Renal cortical epithelial cell (primary cell): ENCODE data around the gene C10orf90. TPM values are rescaled to one million over a fixed set of nuclear protein-coding genes. Genes with fewer than 3 reads are reported as not detected.

Source experiments
- DNase-seq: peaks from one replicate; pipeline ENCODE4 v3.0.0-alpha.2; 2011; ENCODE audit warnings: low read depth
- total RNA-seq: library from RNA; depleted of rRNA; stranded (reverse); fragments of >200 nt; gene quantifications from 2 replicates; pipeline ENCODE4 v1.2.3, GENCODE V29; 2014

C10orf90 gene
- total RNA-seq, 1 donor from 2014 or later: not detected

DNA sequence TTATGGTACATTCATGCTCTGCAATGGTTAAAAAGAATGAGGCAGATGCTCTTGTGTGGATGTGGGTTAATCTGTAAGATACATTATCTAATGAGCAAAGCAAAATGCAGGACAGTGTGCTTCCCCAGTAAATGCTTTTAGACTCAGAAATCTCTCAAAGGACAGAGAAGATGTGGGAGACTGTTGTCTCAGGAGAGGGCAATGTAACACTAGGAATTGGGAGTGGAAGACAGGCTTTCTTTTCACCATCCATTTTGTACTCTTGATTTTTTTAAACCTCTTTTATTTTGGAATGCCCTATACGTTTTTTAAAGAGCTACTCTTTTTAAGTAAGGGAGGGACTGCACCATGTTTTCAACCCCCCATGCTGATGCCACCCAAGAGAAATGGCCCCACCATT lies 204.7 kb downstream of the C10orf90 start:
- no peak for DNase-seq

DNA sequence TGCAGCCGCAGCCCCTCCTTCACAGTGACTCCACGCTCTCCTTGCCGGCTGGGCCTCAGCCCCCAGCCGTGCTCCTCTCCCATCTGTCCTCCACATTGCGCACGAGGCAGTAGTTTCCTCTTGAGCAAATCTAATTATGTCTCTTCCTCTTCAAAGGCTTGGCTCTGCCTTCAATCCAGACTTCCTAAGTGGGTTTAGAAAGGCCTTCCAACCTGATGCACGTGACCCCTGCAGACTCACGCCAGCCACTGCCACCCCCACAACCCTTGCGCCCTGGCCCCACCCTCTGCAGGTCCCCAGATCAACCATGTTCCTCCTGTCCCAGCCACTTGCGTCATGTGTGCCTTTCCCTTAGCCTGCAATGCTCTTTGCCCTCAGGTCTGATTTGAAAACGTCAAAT lies 207.2 kb downstream of the C10orf90 start:
- no peak for DNase-seq

DNA sequence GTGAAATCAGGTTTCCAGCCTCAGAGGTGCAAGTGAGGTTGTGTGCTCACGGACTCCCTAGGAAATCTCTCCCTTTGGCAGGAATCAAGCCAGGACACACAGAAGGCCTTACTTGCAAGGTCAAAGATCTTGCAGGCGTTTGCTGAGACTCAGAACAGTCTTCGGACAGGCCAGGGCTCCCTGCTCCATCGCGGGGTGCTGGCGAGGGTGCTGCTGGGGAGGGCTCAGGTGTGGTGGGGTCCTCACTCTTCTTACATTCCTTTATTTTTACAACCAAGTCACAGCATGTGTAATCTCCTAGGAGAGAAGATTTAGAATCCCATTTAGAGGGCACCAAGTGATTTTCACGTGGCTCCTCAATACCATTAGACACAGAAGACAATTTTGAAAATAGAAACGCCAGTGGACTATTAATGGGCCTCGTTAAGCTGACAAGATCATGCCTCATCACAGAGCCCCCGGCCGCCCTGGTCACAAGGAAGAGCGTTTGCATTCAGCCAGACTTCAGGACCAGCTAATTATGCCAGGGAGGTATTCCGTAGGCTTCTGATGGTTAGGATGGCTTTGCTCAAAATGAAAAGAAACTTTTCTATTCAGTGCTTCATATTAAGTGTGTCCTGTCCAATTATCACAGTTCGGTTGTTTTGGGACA lies 209.1 kb downstream of the C10orf90 start:
- no peak for DNase-seq

DNA sequence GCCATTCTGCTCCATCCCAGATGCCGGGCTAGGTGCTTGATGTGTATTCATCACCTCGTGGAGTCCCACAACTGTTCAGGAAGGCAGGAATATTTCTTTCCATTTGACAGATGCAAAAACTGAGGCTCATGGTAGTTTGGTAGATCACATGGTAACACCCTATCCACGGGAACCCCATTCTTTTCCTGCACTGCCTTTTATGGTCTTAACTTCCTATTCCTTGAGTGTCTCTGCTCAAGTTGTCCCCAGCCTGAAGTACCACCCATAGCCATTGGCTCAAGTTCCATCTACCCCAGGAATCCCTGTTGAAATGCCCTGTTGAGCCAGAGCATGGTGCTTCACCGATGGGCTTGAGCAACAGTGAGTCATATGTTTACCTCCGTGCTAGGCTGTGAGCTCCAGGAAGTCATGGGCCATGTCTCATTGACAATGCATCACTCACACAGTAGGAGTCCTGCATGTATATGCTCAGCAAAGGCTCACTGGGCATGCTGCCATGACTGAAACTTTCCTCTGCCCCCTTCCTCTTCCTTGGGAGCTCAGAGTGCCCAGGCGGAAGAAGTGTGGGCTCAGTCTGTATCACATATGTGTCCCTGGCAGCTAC lies 210.5 kb downstream of the C10orf90 start:
- DNase-seq: peak; percentile 100

DNA sequence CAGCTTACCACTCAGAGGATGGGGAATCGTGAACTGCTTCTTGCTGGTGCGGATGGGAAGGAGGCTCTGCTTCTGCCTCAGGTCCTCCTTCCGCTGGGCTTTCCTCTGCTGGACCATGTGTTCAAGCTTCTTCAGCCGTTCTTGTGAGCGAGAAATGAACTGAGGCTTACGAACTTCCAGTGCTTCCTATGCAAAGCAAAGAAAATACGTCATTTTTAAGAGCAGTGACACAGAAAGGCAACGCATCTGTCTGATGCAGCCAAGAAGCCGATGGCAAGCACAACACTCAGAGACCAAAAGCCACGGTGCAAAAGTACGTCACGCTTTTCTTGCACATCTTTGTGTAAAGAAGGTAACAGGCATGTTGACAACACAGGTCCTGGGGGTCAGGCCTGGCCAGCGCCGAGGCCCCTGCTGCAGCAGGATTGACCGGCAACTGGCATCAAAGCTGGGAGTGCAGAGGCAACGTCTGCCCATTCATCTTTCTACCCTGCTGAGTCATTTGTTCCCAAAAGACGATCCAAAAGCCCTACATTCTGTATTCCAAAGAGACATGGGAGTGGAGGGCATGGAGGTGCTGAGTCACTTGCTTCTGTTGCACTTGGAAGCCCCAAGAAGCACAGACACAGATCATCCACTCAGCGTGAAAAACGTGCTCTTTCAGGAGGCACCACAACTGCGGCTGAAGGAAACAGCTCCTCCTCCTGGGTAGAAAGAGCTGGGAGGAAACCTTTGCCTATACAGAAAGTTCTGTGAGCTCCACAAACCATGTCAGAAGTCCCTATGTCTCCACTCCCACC lies 211.3 kb downstream of the C10orf90 start:
- DNase-seq: peak; percentile 86

DNA sequence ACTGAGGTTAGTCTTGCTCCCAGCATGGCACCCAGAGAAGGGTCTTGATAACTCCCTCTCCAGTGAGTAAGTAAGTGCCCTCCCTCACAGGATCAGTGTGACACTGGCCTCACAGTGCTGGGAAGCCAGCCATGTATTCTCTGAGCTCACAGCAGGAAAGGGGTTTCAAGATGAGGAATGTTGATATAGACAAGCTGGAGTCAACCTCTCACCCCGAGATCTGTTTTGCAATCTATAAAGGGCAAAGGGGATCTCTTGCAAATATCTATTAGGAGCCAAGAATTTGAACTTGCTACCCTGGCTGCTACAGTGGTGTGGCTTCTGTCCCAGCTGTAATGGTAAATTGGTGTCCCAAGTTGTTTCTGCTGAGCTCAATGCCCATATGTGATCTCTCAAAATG lies 212.0 kb downstream of the C10orf90 start:
- DNase-seq: peak; percentile 45

DNA sequence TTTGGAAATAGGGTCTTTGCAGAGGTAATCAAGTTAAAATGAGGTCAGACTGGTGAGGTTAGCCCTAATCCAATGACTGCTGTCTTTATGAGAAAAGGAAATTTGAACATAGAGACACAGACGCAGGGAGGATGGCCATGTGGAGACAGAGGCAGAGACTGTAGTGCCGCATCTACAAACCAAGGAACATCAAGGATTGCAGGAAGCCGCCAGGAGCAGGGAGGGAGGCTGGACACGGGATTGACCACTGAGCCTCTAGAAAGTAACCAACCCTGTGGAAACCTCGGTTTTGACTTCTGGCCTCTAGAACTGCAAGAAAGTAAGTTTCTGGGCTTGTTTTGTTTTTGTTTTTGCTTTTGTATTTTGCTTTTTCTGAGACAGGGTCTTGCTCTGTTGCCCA lies 213.9 kb downstream of the C10orf90 start:
- DNase-seq: no peak

DNA sequence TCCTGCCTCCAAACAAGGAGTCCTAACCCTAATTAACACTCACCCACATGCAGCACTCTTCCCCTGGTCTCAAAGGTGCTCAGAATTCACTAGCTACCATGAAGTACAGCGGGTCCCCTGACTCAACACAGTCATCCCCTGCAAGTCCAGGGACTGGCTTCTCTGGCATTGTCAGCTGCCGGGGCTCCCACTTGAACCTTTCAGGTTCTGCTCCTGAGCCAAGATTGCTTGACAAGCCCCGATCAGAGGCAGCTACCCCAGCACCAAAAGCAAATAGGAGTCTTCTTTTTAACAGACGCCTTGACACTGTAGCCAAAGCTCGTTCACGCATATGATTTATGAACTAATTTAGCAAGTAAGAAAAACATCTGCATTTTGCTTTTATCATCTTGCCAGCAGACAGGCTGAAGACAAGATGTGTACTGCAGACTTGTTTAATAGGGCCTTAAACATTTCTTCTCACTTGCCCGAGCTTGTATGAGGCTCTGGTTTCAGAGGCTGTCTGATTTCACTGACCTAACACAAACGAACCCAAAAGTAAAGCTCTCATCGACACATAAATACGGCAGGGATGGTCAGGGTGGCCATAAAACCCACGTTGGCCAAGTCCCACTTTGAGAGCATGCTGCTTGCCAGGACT lies 214.6 kb downstream of the C10orf90 start:
- no peak for DNase-seq

DNA sequence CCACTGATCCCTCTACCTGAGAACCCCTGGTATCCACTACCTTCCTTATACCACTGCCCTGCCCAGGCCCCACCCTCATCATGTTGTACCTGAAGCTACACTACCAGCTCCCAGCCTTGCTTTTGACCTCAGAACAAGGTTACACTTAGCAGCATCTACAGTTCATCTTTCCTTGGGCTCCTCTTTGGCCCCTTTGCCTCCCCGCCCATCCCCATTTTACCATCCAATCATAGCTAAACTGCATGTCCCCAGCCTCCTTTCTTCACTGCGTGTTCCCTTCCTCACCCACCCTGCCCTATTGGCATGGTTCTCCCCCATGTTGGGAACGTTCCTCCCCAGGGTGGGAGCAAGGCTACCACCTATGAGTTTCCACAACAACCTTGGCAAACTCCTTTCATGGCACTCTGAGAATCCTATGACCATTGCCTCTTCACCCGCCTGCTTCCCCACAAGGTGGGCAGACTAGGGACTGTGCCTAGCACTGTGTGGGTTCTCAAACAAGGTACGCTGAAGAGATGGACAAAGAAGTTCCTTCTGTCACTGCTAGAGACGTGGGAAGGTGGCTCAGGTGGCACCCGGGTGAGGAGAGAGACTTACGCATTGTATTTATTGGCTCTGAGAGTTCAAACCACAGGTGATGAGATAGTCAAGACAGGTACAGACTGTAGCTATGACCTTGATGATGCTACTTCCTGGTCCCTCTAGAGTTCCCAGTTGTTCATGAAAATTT lies 215.3 kb downstream of the C10orf90 start:
- DNase-seq: no peak

DNA sequence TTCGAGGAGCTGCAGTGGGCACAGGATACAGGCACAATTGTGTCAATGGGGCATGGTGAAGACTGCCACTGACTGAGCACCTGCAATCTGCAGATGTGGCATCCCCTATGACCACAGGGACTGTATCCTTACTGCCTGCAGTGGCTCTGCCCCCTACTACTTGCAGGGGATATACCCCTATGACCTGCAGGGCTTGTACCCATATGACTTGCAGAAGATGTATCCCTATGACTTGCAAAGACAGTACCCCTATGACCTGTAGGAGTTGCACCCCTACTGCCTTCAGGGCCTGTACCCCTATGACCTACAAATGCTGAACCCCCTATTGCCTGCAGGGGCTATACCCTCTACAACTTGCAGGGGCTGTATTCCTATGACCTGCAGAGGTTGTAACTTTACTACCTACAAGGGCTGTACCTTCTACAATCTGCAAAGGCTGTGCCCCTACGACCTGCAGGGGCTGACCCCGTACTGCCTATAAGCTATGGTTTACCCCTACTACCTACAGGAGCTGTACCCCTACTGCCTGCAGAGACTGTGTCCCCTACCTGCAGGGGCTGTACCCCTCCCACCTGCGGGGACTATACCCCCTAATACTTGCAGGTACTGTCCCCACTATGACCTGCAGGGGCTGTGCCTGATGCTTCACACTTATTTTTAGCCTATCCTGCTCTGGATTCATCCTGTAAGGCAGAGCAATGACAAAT lies 216.3 kb downstream of the C10orf90 start:
- no peak for DNase-seq

DNA sequence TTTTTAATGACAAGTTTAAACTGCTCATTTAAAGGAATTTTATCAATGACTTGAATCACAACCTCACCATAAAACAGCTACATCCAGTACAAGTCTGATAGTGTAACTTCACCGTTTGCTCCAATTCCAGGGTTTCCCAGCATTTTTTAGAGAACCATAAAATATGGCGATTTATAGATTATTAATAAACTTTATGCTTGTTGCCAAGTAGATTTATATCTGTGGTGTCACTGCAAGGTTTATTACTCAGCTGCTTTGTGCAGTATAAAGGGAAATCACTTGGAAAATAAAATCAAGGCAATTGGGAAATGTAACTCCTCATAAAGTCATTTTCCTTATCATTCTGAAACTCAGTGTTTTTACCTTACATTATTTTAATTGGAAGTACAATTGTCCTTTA lies 218.2 kb downstream of the C10orf90 start:
- no peak for DNase-seq

DNA sequence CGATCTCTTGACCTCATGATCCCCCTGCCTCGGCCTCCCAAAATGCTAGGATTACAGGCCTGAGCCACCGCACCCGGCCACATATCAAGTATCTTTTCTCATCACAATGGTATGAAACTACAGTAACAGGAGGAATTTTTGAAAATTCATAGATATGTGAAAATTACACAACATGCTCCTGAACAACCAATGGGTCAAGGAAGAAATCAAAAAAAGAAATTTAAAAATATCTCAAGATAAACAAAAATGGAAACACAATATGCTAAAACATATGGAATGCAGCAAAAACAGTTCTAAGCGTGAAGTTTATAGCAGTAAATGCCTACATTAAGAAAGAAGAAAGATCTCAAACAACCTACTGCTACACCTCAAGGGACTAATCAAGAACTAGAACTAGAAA lies 222.4 kb downstream of the C10orf90 start:
- DNase-seq: no peak

DNA sequence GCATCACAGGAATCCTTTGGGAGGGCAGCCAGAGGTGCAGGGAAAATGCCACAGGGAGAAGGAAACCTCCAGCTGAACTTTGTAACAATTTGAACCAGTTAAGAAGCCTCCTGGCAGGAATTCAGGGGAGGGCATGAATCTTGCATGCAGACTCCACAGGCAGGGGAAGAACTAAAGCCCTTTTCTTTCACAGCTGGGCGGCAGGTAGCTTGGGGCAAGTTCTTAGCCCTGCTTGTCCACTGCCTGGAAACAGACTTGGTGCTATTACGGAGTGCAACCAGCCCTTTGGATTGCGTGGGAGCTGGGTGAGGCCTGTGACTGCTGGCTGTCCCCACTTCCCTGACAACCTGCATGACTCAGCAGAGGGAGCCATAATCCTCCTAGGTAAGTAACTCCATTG lies 230.6 kb downstream of the C10orf90 start:
- DNase-seq: peak; percentile 59

DNA sequence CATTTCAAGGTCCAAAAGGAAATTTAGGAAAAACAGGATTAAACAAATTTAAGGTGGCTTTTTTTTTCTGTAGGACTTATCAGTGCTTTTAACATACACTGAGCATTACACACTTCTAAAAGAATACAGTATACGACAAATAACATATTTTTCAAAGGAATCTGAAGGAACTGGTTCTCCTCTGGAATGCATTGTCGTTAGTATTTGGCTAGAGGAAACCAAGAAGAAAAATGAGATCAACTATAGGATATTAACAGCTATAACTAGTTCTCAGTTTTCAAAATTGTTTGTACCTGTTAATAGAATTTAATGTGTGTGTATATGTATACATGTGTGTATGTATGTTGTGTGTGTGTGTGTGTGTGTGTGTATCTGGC lies 232.1 kb downstream of the C10orf90 start:
- DNase-seq: no peak

DNA sequence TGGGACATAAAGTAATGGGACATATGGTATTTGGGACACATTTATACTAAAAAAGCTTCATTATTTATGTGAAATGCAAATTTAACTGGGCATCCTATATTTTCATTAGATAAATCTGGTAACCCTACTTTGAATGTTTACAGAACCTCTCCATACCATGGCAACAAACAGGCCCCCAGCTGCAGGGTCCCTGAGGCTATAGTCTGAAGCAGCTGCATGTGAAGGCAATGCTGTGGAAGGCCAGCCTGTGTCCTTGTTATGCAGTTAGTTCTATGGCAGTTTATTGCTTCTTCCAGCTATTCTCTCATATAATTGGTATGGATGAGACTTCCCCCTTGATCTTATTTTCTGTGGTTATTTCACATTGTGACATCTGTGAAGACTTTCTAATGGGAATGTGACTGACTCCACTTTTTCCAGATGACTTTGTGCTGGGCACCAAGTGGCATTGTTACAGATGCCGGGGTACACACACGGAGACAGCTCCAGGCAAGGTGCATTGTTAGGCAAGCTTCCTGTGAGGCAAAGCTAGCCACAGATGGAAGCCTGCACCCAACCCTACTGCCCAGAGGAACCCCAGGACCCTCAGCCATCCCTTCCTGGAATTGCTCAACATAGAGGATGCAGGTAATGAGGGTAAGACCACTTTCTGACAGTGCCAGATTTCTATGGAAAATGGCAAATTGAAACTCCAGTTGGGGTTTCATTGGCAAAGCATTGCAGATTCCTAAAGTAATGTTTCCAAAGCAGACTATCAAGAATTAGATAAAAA lies 232.7 kb downstream of the C10orf90 start:
- DNase-seq: no peak

DNA sequence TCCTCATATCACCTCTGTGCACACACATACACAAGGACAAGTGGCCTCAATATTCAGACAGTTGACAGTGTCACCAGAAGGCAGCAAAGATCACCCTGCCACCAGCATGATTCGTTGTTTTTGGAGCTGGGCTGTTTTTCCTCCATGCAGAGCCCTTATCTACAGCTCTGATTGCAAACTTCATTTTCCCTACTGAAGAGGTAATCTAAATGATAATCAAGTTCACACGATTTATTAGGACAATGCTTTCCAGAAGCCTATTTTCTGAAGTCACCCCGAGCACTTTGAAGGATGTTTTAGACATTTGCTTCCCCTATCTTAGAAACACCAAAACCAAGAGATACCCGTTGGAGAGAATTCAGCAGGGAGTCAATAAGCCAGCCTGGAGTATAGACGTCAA lies 236.3 kb downstream of the C10orf90 start:
- no peak for DNase-seq

DNA sequence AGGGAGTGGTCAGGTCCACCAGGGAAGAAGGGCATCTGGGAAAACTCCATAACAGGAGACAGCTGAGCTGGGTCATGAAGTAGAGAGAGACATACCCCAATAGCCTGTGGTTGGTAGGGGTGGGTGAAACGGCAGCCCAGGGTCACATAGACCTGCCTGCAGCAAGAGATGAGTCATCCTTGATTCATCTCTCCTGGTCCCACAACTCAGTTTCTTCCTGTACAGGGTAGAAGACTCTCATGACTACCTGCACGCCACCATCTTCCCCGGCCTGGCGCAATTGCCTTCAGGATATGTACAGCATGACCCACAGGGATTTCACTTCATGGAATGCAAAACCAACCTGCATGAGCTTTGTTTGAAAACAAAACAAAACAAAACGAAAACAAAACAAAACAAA lies 237.1 kb downstream of the C10orf90 start:
- DNase-seq: peak; percentile 86

DNA sequence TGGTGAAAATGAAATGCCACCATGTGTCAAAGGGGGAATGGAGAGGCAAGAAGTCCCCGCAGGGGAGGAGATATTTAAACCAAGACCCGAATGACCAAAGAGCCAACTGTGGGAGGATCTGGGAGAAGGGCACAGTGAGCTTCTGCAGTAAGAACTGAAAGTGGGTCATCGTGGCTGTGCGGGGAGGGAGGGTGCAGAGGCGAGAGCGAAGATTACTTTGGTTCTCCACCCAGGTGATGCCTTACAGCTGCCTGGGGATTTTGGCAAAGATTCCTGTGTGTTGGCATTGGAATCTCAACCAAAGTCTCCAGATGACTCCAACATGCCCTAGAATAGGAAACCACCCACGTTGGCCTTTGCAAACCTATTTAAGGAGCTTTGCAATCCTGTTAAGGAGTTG lies 238.0 kb downstream of the C10orf90 start:
- no peak for DNase-seq

DNA sequence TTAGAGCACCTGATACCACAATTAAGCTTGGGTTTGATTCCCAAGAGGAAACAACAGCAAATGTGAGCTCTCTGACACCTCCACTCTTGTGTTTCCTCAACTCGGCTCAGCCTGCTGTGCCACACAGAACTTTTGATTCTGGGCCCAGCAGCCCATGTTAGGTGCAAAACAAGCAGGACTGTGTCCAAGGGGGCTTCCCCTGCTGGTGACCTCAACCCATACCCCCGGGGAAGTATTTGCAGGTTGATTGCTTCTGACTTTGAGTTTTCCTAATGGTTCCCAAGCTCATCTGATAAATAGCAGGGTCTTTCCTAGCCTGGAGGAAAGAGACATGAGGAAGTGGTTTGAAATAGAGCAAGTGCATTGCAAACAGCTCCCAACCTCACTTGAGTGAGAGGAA lies 238.7 kb downstream of the C10orf90 start:
- no peak for DNase-seq

DNA sequence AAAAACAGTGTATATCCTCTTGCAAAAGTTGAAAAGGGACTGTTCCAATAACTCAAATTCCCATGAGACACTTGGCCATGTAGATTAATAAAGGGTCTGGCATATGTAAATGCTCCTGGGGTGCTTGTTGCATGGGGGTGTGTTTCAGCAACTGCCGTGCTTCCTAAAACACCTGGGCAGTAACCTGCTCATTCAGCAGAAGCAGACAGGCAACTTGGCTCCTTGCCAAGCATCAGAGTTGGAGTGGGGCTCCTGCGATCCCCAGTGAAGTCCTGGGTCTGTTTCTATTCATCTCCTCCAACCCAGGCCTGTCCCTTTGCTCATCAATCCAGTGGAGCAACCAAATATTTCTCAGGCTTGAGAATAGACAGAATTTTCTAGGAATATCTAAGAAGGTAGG lies 240.0 kb downstream of the C10orf90 start:
- DNase-seq: no peak

DNA sequence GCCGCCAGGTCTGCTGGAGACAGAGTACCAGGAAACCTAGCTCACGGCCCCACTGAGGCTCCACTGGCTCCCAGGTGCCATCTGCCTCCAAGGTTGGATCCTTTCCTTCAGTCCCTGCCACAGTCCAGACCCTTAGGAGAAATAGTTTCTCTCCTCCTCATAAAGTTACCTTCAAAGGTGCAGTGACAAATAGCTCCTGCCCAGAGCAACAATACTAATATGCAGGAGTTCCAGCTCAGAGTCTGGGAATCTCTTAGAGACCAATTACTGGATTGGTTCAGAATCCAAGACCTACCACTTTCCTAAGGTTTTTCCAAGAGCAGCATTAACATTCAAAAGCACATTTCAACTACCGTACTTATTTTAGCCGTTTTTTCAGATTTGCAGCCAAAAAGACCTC lies 241.2 kb downstream of the C10orf90 start:
- no peak for DNase-seq
